NCI-H524 (cell line): ENCODE data around the gene LBX2.
A peak's percentile ranks its signal among the peaks of the same experiment; 100 is the strongest.

Source experiments
- DNase-seq, 2 experiments: peaks; one replicate each; lab custom pipeline; 2025; lab: John Stamatoyannopoulos, UW

The LBX2 gene

GRCh38 chr2:74457129-74457548, 42.3 kb downstream of the LBX2 start:
- DNase-seq = peak in 1 of 2 experiments; percentile 55

- DNase-seq = peak; percentile 93 to 97
These were observed 44.5 kb downstream of the LBX2 start, which contains the start of gene INO80B for GRCh38 chr2:74454654-74455511. Gene INO80B, plus strand, starts transcription at chr2:74455087. Its CDS starts 30 bp downstream, at chr2:74455117.

- DNase-seq = no peak
These were observed 48.7 kb downstream of the LBX2 start for GRCh38 chr2:74450570-74451190.

GRCh38 chr2:74448771-74449170, 50.6 kb downstream of the LBX2 start:
- no peak for DNase-seq
